SK-N-SH treated with all-trans-retinoic acid at 6 μM for 48 hours (cell line): Measurements from ENCODE around the gene C1QL3.

Source experiments
- RARB ChIP-seq: fragments of 250-450 bp; sonication (Bioruptor Pico); IDR thresholded peaks from 2 replicates; pipeline ENCODE4 v1.8.0; 2021; ENCODE audit warnings: mild to moderate bottlenecking, moderate library complexity
- ZFP3 ChIP-seq: fragments of 250-450 bp; sonication (Bioruptor Pico); IDR thresholded peaks from 2 replicates; pipeline ENCODE4 v1.5.0; 2020; ENCODE audit warnings: mild to moderate bottlenecking, moderate library complexity

DNA sequence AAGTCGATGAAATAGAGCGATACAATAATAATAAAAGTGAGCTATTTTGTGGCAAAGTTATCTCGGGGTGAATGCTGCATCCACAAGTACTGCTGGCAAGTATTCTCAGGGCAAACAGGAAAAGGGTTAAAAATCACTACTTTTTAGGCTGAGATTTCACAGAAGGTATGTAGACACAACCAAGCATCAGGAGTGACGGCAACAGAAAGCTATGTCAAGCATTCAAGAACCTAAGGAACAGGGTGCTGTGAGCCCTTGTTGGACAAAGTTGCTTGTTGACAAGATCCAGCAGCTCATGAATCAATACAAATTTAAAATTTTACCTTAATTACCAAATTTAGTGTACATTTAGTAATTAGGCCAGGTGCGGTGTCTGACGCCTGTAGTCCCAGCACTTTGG lies 41.2 kb upstream of the C1QL3 start:
- TF ChIP-seq ZFP3 (no peak), RARB (no peak)
